CD4-positive, alpha-beta T cell treated with Interleukin-15 for 1 hour (primary cell): ENCODE measurements around the gene TSPAN16.

Experiments
- DNase-seq: peaks from one replicate; pipeline ENCODE4 v3.0.0-alpha.2; 2020

The TSPAN16 gene

GRCh38 chr19:11295665-11296245 is at the start of gene TSPAN16:
Gene TSPAN16 (plus strand): TSS chr19:11296160. CDS start chr19:11296298, 138 bp downstream.
- DNase-seq, result no peak

DNA sequence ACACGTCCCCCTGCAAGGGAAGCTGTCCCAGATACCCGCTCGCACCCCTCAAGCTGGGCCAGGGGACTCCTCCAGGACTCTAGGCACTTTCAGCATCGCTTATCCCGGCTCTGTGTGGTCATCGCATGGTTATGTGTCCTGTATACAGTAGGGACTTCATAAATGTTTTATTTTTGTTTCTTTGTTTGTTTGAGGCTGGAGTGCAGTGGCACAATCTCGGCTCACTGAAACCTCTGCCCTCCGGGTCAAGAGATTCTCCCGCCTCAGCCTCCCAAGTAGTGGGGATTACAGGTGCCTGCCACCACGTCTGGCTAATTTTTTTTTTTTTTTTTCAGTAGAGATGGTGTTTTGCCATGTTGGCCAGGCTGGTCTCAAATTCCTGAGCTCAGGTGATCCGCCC is 49.0 kb upstream of the TSPAN16 start:
- DNase-seq, result no peak

DNA sequence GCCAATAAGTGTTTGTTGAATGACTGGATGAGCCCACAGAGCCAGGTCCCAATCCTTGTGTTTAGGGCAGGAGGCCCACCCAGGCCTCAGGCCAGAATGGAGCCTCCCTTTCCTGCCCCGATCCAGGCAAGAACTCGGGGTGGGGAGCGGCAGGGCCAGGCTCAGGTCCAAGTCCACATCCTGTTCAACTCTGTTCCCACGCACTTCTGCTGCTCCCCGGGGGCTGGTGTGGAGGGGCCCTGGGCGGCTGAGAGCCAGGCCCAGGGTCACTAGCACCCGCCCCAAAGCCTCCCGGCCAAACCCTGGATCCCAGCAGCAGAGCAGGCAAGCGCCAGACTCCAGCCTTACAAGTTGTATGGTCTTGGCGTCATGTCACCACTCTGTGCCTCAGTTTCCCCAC is 48.6 kb upstream of the TSPAN16 start:
- DNase-seq, result no peak

- no peak for DNase-seq
Measured at GRCh38 chr19:11247934-11248333, 48.0 kb upstream of the TSPAN16 start.

DNA sequence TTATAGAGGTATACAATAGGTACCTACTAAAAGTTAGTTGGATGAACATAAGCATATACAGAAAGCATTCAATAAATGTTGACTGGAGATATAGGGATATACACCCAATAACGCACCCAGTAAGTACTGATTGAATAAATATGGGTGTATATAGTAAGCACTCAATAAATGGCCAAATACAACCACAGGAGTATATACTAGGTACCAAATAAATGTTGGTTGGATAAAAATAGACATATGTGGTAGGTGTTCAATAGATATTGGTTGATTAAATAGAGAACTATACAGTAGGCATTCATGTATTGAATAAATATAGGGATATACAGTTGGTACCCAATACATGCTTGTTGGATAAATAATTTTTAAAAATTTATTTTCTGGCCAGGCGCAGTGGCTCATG is 47.1 kb upstream of the TSPAN16 start:
- no peak for DNase-seq

DNA sequence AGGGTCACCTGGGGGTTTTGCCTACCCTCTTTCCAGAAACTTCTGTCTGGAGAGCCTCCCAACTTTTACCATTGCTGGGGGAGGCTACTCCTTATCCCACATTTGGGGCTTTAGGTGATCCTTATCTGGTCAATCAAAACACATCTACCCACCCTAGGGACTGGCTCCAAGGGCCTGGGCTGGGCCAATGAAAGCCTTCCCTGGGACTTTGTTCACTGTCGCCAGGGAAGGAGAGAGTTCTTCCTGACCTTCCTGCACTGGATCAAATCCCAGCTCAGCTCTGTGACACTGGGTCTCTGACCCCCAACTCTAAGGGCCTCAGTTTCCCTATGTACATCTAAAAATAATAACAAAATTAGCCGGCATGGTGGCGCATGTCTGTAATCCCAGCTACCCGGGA is 44.7 kb upstream of the TSPAN16 start:
- no peak for DNase-seq

- no peak for DNase-seq
Measured at GRCh38 chr19:11251650-11252314, 44.2 kb upstream of the TSPAN16 start.

- no peak for DNase-seq
Measured at GRCh38 chr19:11252665-11253355, 43.1 kb upstream of the TSPAN16 start.

DNA sequence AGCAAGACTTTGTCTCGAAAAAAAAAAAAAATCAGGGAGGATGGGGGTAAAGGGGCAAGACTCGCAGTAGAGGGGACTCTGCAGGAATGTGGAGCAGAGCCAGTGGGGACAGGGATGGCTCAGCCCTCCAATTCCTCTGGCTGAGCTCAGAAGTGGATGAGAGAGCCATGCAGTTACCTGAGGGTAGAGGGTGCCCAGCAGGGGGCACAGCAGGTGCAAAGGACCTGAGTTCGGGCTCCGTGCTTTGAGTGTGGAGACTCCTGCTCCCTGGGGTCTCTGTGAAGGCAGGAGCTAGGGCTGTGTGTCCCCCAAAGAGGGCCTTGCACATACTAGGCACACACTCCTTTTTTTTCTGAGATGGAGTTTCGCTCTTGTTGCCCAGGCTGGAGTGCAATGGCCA is 41.3 kb upstream of the TSPAN16 start:
- no peak for DNase-seq

DNA sequence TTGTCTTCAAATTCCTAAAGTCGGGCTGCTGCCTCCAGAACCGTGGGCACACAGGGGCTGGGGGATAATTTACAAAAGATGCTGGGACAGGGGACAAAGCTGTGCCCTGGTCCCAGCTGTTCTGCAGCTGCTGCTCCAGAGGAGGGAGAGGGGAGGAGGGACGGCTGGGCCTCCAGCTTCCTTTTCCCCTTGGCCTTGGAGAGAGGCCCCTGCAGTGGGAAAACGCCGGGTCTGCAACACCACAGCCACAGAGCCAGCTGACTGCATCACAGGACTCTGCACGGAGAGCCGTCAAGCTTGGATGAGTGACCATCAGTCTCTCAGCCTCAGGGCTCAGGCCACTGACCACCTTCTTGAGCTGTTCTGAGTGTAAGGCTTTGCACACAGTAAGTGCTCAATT is 39.8 kb upstream of the TSPAN16 start:
- DNase-seq, result no peak

GRCh38 chr19:11257846-11258380 is 38.0 kb upstream of the TSPAN16 start:
- no peak for DNase-seq

- DNase-seq, result no peak
Measured at GRCh38 chr19:11260996-11261395, 35.0 kb upstream of the TSPAN16 start.

DNA sequence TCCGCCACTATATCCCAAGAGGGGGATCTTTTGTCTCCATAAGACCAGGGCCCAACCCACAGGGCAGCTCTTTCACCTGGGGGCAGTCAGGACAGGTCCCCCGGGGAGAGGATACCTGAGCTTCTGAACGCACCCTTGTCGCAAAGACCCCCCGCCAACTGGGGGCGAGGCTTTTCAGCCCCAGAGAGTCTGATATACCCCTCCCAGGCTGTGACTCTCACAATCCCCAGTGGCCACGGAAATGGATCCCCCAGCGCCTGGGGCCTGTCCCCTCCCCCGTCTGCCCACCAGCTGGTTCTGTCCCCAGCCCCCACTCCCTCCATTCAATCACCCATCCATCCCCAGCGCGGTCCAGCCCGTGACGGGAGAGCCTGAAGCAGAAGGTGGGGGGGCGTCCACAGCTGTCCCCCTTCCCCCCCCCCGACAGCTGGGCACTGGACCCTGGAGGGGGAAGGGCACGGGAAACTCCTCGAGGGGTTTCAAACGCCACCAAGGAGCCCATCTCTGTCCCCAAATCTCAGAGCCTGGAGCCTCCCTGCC is 34.5 kb upstream of the TSPAN16 start:
- no peak for DNase-seq

DNA sequence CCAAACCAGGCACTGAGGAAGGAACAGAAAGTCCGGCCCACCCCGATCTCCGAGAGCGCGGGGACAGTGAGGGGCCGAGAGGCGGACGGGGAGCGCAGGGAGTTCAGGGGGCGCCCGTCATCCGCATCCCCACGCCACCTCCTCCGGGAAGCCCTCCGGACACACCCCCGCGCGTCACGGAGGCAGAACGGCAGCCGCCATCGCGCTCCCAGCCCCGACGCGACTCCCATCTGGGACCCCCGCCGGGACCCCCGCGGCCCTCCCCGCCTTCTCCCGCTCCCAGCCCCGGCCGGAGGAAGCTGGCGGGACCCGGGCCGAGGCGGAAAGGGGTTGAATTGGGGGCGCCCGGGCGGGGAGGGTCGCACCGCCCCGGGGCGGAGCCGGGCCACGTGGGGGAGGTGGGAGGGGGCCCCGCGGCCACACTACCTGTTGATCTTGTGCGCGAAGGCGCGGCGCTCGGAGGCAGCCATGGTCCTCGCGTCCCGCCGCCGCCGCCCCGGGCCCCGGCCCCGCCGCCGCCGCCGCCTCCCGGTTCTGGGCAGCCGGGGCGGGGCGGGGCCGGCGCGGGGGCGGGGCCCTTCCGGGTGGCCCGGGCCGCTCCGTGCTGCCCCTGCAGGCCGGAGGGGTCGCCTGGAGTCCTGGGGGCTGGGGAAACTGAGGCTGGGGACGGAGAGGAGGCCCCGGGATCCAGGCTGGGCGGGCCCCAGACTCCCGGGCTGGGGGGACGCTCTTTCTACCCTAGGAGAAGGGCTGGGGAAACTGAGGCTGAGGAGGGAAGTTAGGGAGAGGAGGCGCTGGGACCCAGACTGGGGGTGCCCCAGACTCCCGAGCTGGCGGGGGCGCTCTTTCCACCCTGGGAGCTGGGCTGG is 33.8 kb upstream of the TSPAN16 start, which contains the start of gene DOCK6:
Gene DOCK6 (minus strand): TSS at position 554 of the 869 bp plus-strand sequence. CDS start 84 bp downstream, at position 470.
- DNase-seq, result no peak

DNA sequence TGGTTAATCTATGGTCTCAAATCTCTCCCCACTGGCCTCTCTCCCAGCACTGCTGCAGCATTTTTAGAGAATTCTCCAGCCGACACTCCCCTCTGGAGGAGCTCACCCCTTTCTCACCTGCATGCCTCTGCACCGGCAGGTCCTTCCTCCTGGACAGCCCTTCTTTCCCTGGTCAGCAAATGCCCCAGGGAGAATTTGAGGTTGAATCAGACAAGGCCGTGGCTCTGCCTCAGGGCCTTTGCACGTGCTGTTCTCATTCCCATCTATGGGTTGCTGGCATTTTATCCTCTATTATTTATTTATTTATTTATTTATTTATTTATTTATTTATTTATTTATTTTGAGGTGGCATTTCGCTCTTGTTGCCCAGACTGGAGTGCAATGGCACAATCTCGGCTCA is 32.2 kb upstream of the TSPAN16 start:
- DNase-seq, result no peak

DNA sequence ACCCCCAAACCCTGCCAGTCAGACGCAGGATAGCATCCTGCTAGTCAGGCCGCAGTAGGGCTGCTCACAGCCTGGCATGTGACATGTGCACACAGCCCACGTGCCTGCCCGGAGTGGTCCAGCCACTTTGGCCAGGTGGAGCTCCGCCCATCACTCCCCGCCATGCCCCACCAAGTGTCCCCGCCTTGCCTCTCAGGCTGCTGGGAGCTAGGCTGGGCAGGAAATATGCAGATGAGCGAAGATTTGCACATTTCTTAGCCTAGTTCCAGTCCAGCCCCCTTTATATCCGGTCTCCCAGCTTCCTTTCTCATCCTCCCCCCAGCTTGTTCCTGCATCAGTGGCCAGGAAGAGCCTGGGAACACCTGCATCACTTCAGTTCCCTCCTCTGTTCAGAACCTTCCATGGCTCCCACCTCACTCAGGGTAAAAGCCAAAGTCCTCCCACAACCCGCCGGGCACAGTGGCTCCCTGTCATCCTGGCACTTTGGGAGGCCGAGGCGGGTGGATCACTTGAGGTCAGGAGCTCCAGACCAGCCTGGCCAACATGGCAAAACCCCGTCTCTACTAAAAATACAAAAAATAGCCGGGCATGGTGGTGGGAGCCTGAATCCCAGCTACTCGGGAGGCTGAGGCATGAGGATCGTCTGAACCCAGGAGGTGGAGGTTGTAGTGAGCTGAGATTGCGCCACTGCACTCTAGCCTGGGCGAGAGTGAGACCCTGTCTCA is 31.3 kb upstream of the TSPAN16 start:
- DNase-seq, result no peak

- no peak for DNase-seq
Measured at GRCh38 chr19:11265177-11265784, 30.7 kb upstream of the TSPAN16 start.

GRCh38 chr19:11265785-11266236 is 30.1 kb upstream of the TSPAN16 start:
- DNase-seq, result no peak

GRCh38 chr19:11267316-11268085 is 28.5 kb upstream of the TSPAN16 start:
- DNase-seq, result no peak

DNA sequence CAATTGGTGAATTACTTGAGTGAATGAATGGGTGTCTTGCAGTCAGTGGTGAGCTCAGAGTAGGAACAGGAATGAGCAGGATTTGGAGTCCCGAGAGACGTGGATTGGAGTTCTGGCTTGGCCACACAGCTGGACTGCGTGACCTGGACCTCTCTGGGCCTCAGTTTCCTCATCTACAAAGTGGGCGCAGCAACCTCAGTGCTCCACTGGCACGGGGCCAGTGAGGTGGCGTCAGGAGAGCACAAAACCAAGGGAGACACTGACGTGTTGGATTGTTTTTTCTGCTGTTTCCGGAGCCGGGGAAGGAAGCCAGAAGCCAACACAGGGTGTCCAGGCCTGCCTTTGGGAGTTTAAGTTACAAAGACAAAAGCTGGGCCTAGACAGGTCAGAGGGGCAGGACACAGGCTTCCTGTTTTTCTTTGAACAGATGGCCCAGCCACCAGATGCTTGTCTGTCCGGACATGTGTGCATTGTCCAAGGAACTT is 27.1 kb upstream of the TSPAN16 start:
- DNase-seq, result no peak
